ENCODE measurements around the gene POLN.

The POLN gene

DNA sequence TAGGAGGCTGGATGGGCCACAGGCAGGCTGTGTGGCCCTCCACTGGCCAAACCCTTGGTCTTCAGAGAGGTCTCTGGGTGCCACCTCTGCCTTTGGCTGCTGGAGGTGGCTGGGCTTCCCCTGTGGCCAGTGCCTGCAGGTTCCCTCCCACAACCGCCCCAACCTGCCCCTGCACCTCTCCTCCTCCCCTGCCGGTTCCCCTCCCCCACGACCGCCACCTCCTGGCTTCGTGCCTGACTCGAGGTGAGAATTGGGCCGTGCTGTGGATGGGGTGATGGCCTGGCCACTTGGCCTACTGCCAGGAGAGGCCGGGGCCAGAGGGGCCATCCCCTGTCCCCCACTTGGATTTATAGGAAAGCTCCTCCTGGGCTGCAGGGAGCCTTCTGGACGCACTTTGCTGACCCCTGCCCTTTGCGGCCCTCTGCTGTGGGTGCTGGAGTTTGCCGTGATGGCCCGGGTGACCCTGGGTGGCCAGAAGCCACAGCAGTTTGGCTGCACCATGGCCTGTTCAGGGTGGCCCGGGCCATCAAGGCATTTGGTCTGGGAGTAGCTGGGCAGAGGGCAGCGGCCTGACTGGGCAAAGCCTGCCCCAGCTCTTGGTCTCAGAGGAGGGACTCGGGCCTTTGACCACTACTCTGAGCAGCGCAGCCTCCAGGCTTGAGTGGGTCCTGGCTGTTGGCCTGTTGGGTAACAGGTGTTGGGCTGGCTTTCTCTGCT is 179.0 kb downstream of the POLN start:
- in situ Hi-C loops (cut with MboI; ENCODE audit: low sequenced_read_pairs) = no loop called here

GRCh38 chr4:2062168-2062807 is 179.6 kb downstream of the POLN start:
- in situ Hi-C loops (cut with MboI; ENCODE audit: low sequenced_read_pairs) = no loop called here

DNA sequence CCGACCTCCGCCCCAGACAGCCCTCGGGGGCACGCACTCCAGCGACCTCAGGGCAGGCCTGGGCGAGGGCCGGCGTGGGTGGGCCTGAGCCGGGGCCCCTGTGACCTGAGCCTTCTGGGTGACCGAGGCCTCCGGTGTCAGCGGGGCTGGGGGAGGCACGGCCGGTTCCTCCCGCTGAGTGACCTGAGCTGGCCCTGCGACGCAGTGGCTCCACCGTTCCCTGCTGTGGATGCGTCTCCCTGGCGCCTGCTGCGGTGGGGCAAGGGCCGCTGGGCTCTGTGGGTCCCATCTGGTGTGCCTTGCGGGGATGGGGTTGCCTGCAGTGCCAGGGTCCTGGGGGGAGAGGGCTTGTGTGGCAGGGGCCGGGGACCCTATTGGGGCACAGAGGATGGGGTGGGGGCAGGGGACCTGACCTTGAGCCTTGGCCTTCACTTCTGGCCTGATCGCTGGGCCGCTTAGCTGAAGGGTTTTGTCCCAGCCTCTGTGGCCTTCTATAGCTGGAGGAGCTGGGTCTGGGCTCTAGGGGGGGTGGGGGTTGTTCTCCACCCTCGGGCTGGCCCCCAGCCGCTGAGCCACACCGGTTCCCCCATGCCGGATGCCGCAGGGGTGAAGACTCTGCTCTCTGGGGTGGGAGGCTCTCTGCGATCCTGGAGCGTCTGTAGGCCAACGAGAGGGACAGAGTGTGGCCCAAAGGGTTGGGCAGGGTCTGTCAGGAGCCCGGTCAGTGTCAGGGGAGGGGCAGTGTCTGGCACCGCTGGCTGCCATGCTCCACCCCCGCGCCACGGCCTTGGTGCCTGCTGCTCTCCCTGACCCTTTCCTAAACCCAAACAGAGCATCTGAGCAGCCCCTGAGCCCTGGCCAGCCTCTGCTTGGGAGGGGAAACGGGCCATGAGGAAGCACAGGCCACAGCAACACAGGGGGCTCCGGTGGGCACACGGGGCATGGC is 180.5 kb downstream of the POLN start:
- in situ Hi-C loops (cut with MboI; ENCODE audit: low sequenced_read_pairs) = no loop called here

DNA sequence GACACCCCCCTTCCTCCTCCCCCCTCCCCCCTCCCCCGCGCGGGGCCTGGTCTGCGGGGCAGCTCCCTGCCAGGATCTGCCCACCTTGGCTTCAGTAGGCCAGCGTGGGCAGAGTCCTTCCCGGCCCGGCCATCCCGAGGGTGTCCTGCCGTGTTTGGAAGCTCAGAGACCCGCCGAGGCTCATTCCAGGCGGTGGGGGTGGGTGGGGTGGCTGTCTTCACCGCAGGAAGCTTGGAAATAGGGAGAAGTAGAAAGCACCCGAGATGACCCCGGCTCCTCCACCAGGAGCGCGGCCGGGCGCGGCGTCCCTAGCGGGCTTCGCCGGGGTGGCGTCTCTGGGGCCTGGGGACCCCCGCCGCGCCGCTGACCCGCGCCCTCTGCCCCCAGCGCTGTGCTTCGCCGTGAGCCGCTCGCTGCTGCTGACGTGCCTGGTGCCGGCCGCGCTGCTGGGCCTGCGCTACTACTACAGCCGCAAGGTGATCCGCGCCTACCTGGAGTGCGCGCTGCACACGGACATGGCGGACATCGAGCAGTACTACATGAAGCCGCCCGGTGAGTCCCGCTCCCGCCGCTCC is 181.2 kb downstream of the POLN start:
- in situ Hi-C loops (cut with MboI; ENCODE audit: low sequenced_read_pairs) = no loop called here

DNA sequence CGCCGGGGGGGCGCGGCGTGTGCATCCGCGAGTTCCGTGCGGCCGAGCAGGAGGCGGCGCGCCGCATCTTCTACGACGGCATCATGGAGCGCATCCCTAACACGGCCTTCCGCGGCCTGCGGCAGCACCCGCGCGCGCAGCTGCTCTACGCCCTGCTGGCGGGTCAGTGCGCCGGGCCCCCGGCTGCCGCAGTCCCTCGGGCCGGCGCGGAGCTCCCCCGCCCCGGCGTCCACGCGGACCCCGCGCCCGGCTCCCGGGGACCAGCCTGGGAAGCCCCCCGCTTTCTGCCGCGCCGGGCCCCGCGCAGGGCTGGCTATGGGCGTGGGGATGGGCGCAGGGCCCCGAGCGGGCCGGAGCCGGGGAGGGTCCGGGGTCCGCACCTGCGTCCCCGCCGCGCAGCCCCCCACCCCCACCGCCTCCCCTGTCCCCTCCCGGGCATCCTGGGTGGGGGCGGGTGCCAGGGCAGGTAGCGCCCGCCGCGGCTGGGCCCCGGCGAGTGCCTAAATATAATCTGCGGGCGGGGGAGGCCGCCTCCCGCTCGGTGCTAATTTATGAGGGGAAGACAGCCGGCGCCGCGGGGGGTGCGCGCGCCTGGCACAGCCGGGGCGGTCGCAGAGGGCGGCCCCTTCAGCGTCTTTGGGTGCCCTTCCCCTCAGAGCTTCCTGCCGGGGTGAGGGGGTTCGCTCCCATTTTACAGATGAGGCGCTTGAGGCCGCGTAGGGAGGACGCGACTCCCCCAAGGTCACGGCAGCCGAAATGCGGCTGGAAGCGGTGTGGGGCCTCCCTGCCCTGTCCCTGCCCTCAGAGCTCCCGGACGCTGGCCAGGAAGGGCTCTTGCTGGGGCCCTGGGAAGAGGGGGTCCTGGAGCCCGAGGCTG is 182.0 kb downstream of the POLN start:
- in situ Hi-C loops (cut with MboI; ENCODE audit: low sequenced_read_pairs) = no loop called here

DNA sequence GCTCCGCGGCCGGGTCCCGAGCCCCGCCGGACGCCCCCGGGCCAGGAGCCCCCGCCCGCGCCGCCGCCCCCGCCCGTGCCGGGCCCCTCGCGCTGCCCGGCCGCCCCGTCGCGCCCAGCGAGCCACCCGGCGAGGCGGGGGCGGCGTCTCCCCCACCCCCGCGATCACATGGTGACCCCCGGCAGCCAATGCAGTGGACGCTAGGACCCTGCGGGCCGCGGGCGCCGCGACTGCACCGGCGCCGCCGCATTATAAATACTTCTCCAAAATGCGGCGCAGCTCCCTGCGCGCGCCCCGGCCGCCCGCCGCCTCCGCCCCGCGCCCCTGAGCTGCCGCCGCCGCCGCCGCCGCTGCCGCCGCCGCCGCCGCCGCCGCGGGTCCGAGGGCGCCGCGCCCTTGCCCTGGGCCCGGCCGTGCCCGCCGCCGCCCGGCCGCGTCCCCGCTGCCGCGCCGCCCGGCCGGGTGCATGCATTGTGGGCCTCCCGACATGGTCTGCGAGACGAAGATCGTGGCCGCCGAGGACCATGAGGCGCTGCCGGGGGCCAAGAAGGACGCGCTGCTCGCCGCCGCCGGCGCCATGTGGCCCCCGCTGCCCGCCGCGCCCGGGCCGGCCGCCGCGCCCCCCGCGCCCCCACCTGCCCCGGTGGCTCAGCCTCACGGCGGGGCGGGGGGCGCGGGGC is 182.7 kb downstream of the POLN start, which contains the start of gene NAT8L:
TSS of gene NAT8L (plus strand) at position 282 of the 680 bp plus-strand sequence. CDS start at position 467, 185 bp downstream.
- in situ Hi-C loops (cut with MboI; ENCODE audit: low sequenced_read_pairs) = no loop called here

DNA sequence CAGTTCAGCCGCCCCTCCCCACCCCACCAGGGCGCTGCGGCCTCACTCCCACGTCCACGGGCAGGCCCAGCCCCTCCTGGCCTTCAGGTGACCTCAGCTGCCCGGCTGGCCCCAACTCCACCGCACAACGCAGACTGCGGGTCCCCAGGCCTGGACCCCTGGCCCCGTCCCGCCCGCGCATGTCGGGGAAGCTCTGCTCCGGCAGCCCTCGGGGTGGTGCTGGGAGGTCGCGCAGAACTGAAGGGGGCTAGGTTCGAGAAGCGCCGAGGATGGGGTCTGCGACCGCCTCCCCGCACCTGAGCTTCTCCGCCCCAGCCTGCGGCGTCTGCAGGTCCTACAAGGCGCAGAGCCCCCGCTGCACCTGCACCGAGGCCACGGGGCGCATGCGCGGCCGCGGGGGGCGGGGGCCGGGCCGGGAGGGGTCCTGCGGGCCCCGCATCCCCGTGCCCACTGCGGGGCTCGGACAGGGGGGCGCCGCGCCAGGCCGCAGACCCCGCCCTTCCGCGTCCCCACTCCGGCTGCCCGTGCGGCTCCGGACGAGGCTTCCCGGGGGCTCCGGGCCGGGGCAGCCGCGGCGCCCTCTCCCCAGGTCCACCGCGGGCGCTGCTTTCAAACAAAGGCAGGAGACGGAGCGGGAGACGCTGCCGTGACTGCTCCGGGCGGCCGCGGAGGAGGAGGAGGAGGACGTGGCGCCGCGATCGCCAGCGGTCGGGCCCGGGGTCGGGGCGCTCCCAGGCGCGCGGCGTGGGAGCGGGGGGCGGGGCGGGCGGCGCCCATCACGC is 183.5 kb downstream of the POLN start:
- in situ Hi-C loops (cut with MboI; ENCODE audit: low sequenced_read_pairs) = no loop called here

GRCh38 chr4:2057382-2058065 is 184.4 kb downstream of the POLN start:
- in situ Hi-C loops (cut with MboI; ENCODE audit: low sequenced_read_pairs) = no loop called here

DNA sequence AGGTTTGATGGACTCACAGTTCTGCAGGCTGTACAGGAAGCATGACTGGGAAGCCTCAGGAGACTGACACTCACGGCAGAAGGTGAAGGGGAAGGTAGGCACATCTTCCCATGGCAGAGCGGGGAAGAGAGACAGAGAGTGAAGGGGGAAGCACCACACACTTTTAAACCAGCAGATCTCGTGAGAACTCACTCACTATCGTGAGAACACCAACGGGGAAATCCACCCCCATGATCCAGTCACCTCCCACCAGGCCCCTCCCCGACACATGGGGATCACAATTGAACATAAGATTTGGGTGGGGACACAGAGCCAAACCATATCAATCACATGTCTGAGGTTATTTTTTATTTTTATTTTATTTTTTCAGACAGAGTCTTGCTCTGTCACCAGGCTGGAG is 187.7 kb downstream of the POLN start:
- in situ Hi-C loops (cut with MboI; ENCODE audit: low sequenced_read_pairs) = no loop called here

DNA sequence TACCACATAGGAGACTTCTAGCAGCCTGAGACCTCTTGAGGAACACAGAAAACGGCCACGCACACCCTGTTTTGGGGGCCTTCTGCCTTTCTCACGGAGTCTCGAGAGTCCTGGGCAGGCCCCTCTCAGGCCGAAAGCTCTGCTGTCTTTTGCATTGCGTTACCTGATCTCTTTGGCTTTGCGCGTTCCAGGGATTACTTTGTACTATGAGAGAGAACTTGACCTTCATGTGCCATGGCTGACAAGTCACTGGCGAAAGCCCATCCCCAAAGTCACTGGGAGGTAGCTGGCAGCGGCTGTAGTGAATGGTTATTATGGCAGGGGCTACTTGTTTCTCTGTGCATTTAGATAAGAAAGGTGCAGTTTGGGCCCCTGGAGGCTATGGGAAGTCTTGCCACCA is 190.8 kb downstream of the POLN start:
- in situ Hi-C loops (cut with MboI; ENCODE audit: low sequenced_read_pairs) = no loop called here

DNA sequence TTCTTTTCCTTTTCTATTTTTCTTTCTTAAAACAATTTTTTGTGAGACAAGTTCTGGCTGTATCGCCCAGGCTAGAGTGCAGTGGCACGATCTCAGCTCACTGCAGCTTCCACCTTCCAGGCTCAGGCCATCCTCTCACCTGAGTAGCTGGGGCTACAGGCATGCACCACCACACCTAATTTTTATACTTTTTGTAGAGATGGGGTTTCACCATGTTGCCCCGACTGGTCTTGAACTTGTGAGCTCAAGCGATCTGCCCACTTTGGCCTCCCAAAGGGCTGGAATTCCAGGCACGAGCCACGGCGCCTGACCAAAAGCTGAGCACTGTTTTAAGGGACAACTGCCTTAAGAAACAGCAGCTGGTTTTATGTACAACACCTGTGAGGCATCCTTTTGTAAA is 192.1 kb downstream of the POLN start:
- in situ Hi-C loops (cut with MboI; ENCODE audit: low sequenced_read_pairs) = no loop called here

- in situ Hi-C loops (cut with MboI; ENCODE audit: low sequenced_read_pairs) = no loop called here
These were observed 192.5 kb downstream of the POLN start for GRCh38 chr4:2049381-2049780.

GRCh38 chr4:2048831-2049230 is 193.1 kb downstream of the POLN start:
- in situ Hi-C loops (cut with MboI; ENCODE audit: low sequenced_read_pairs) = no loop called here

- in situ Hi-C loops (cut with MboI; ENCODE audit: low sequenced_read_pairs) = no loop called here
These were observed 193.9 kb downstream of the POLN start for GRCh38 chr4:2047781-2048581.

DNA sequence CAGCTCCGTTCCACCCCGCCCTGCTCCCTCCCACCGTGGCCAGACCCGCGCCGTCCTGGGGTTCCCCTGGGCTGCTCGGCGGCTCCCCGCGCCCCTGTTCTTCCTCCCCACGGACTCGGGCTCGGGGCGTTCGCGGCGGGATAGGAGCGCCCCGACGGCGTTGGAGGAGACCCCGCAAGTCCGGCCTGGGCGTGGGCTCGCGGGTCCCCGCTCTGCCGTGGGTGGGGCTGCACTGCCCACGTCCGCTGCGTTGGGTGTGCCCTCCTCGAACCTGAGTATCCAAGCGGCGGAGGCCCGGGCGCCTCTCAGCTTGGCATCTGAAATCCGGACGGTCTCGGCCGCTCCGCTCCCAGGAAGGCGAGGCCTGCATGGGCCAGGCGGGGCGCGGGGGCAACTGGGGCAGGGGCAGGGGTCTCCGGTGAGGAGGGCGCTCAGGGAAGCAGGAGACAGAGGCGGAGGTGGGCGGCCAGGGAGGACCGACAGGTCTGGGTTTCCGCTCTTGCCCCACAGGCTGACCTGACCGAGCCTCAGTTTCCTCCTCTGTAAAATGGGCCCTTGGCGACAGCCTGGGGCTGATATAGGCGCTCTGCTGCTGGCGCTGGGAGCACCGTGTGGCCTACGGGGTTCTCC is 194.8 kb downstream of the POLN start:
- in situ Hi-C loops (cut with MboI; ENCODE audit: low sequenced_read_pairs) = no loop called here

DNA sequence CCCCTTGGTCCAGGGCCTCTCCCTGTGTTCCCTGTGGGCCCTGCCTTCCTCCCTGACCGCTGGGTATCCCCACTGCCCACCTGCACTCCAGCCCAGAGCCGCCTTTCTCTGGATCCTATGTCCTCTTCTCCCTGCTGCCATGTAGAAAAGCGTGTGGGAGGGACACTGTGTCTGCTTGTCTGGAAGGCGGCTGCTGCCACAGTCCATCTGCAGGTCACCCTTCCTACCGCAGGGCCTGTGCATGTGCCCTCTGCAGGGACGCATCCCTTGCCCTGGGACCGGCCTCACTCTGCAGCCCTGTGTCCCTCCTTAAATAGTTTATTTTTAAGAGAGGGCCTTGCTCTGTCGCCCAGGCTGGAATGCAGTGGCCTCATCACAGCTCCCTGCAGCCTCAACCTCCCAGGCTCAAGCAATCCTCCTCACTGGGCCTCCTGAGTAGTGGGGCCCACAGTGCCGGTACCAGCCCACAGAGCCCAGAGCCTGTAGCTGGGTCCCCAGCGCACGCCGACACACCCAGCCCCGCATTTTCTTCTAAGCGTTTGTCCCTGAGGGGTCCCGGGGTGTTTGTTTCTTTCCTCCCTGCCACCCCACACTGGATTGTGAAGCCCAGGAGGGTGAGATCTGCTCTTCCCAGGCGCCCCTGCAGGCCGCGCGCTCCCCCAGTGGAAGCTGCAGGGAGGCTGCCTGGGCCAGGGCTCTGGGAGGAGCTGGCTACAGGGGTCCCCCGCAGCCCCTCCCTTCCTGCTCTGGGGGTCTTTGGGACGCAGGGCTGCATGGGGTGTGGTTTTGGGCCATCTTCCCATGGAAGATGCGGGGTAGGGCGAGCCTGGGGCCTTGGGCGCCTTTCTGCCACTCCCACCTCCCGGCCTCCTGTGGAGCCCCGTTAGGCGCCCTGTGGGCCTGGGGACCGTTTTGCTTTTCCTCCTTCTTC is 195.6 kb downstream of the POLN start:
- in situ Hi-C loops (cut with MboI; ENCODE audit: low sequenced_read_pairs) = no loop called here
